HEK293 (cell line): ENCODE measurements around the gene RAB17.

ENCODE experiments used
- GLI2 ChIP-seq: fragments of 450-650 bp; formaldehyde crosslinking; IDR thresholded peaks from 2 replicates; pipeline ENCODE4; 2017; ENCODE audit warnings: missing biosample characterization, missing genetic modification characterization, low read depth, borderline replicate concordance
- ZNF274 ChIP-seq, 2 experiments: fragments of 200-500 bp in 1 of 2; fragments of 450-650 bp in 1 of 2; sonication (Bioruptor generic) in 1 of 2; formaldehyde crosslinking in 1 of 2; IDR thresholded peaks; 2 replicates each; pipeline versions ENCODE4 v1.5.1 to v1.6.1; 2014 to 2016; ENCODE audit warnings: borderline replicate concordance in 1 of 2, inconsistent platforms in 1 of 2, low read length in 1 of 2, missing biosample characterization in 1 of 2, missing genetic modification characterization in 1 of 2
- ZNF292 ChIP-seq: fragments of 450-650 bp; formaldehyde crosslinking; IDR thresholded peaks from 2 replicates; pipeline ENCODE4 v1.5.1; 2016; ENCODE audit warnings: low read depth, missing biosample characterization, missing genetic modification characterization, borderline replicate concordance
- ZNF324 ChIP-seq: fragments of 450-650 bp; formaldehyde crosslinking; IDR thresholded peaks from 2 replicates; pipeline ENCODE4 v1.5.1; 2016; ENCODE audit warnings: missing biosample characterization, missing genetic modification characterization
- ZNF660 ChIP-seq: fragments of 450-650 bp; IDR thresholded peaks from 2 replicates; pipeline ENCODE4 v1.5.1; 2018; ENCODE audit warnings: missing biosample characterization, mild to moderate bottlenecking, missing genetic modification characterization
- ZNF768 ChIP-seq: fragments of 450-650 bp; formaldehyde crosslinking; IDR thresholded peaks from 2 replicates; pipeline ENCODE4 v1.5.1; 2018; ENCODE audit warnings: missing biosample characterization, mild to moderate bottlenecking, missing genetic modification characterization
- TF ChIP-seq, protein P1 (sequence below): IDR thresholded peaks from 2 replicates; pipeline ENCODE4 v1.6.1; 2011; ENCODE audit warnings: mild to moderate bottlenecking, low read depth, low read length, borderline replicate concordance

DNA sequence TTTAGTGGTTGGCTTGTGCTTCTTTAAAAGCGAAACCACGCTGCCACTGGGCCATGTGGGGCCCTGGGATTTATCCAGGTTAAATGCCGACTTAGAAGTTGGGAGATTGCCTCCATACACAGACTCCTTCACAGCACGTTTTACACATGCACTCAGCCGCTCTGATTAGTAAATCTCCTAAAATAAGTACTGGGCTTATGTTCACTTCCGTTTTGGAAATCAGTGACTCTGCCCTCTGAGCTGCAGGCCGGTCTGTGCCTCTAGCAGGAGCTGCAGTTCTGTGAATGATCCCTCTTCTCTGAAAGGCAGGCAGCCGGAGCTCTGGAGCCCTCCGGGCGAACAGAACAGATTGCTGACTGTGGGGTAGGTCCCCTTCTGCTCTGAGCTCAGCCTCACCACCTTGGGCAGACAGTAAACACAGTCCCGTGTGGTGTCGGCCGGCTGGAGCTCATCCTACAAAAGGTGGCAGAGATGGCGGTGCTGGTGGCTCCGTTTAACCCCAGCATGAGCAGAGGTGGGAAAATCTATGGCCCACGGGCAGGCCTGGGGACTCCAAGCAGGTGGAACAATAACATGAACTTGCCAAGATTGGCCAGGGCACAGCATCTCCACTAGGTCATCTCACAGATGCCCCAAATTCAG, 9.8 kb upstream of the RAB17 start:
- TF ChIP-seq ZNF768 (tag by site-specific recombination) (no peak), ZNF324 (tag by site-specific recombination) (no peak), ZNF274 (IDR thresholded peaks at IDR 0.05; ENCODE audit: low read length) (no peak), ZNF274 (tag by site-specific recombination; IDR thresholded peaks at IDR 0.05; ENCODE audit: borderline replicate concordance) (no peak), GLI2 (no peak), ZNF660 (tag by site-specific recombination) (no peak), ZNF292 (tag by site-specific recombination) (no peak)
- TF ChIP-seq, protein P1, sequence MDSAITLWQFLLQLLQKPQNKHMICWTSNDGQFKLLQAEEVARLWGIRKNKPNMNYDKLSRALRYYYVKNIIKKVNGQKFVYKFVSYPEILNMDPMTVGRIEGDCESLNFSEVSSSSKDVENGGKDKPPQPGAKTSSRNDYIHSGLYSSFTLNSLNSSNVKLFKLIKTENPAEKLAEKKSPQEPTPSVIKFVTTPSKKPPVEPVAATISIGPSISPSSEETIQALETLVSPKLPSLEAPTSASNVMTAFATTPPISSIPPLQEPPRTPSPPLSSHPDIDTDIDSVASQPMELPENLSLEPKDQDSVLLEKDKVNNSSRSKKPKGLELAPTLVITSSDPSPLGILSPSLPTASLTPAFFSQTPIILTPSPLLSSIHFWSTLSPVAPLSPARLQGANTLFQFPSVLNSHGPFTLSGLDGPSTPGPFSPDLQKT, result no peak
